K562 (cell line): ENCODE data around the gene MTA1.

Source experiments
- CTBP1 ChIP-seq: fragments of 450-650 bp; IDR thresholded peaks from 2 replicates; pipeline ENCODE4 v1.6.1; 2016; ENCODE audit warnings: borderline replicate concordance
- ETS2 ChIP-seq: IDR thresholded peaks from 2 replicates; pipeline ENCODE4 v1.6.1; 2016; ENCODE audit warnings: borderline replicate concordance, missing genetic modification characterization, mild to moderate bottlenecking, moderate library complexity, missing compliant biosample characterization; ENCODE audit not compliant: poor library complexity, severe bottlenecking
- EWSR1 ChIP-seq: fragments of 450-650 bp; IDR thresholded peaks from 2 replicates; pipeline ENCODE4 v1.6.1; 2018; ENCODE audit warnings: borderline replicate concordance, mild to moderate bottlenecking, low read depth, moderate library complexity; ENCODE audit not compliant: partially characterized antibody
- HDAC2 ChIP-seq: fragments of 450-650 bp; IDR thresholded peaks from 2 replicates; pipeline ENCODE4 v1.6.1; 2016; ENCODE audit warnings: mild to moderate bottlenecking
- PHF20 ChIP-seq: fragments of 450-650 bp; IDR thresholded peaks from 2 replicates; pipeline ENCODE4 v1.6.1; 2018; ENCODE audit not compliant: partially characterized antibody
- POLR2A ChIP-seq: fragments of 450-650 bp; conservative IDR thresholded peaks from 2 replicates; pipeline ENCODE4 v1.6.1; 2016
- POLR2AphosphoS5 ChIP-seq: IDR thresholded peaks from 2 replicates; pipeline ENCODE4 v1.6.1; 2011; ENCODE audit warnings: mild to moderate bottlenecking, low read depth, low read length, moderate library complexity; ENCODE audit not compliant: control insufficient read depth, insufficient read depth
- TRIM24 ChIP-seq, 2 experiments: fragments of 450-650 bp; IDR thresholded peaks; 2 replicates each; pipeline ENCODE4 v1.6.1; 2016
- ZNF507 ChIP-seq: conservative IDR thresholded peaks from 2 replicates; pipeline ENCODE4 v1.6.1; 2017; ENCODE audit warnings: missing genetic modification characterization, missing compliant biosample characterization
- TF ChIP-seq, protein P1 (sequence below): sonication (generic); formaldehyde crosslinking; IDR thresholded peaks from 2 replicates; pipeline ENCODE4 v1.9.0; 2022; ENCODE audit warnings: mild to moderate bottlenecking, missing genetic modification reagents
- TF ChIP-seq, protein P2 (sequence below), 3 experiments: IDR thresholded peaks in 2 of 3; conservative IDR thresholded peaks in 1 of 3; 2 replicates each; pipeline ENCODE4 v1.5.1; 2011 to 2012; ENCODE audit warnings: low read length in 3 of 3, mild to moderate bottlenecking in 3 of 3, control low read depth in 2 of 3, improper control_type of control experiment in 1 of 3, inconsistent platforms in 1 of 3, low read depth in 1 of 3, mixed read lengths in 1 of 3, moderate library complexity in 1 of 3; ENCODE audit not compliant: insufficient read depth in 2 of 3

DNA sequence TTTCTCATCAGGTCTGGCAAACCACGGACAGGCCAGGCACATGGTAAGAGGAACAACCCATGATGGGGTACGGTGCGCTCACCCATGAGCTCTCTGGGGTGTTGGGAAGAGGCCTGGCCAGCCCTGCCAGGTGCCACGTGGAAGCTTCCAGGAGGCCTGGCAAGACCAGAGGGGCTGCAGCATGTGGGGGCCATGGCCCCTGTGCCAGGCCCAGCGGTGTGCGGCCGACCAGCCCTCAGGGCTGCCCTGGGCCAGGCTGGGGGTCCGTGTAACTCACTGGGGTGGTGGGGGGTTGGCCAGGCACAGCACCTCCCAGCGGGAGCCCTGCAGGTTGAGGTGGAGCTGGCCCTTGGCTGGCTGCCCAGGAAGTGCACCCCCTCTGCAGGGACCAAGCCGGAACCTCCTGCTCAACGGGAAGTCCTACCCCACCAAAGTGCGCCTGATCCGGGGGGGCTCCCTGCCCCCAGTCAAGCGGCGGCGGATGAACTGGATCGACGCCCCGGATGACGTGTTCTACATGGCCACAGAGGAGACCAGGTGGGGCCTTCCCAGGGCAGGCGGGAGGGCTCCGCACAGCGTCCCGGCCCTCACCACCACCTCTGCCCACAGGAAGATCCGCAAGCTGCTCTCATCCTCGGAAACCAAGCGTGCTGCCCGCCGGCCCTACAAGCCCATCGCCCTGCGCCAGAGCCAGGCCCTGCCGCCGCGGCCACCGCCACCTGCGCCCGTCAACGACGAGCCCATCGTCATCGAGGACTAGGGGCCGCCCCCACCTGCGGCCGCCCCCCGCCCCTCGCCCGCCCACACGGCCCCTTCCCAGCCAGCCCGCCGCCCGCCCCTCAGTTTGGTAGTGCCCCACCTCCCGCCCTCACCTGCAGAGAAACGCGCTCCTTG, 50.1 kb downstream of the MTA1 start:
- TF ChIP-seq, protein P1, sequence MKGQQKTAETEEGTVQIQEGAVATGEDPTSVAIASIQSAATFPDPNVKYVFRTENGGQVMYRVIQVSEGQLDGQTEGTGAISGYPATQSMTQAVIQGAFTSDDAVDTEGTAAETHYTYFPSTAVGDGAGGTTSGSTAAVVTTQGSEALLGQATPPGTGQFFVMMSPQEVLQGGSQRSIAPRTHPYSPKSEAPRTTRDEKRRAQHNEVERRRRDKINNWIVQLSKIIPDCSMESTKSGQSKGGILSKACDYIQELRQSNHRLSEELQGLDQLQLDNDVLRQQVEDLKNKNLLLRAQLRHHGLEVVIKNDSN (CRISPR knock-in tag): no peak
- TF ChIP-seq HDAC2 (no peak), POLR2A (no peak), ZNF507 (no peak), PHF20 (no peak), TRIM24 (IDR thresholded peaks at IDR 0.05) (no peak), EWSR1 (no peak), POLR2AphosphoS5 (no peak), ETS2 (tag) (no peak), CTBP1 (no peak)
- TF ChIP-seq, protein P2, sequence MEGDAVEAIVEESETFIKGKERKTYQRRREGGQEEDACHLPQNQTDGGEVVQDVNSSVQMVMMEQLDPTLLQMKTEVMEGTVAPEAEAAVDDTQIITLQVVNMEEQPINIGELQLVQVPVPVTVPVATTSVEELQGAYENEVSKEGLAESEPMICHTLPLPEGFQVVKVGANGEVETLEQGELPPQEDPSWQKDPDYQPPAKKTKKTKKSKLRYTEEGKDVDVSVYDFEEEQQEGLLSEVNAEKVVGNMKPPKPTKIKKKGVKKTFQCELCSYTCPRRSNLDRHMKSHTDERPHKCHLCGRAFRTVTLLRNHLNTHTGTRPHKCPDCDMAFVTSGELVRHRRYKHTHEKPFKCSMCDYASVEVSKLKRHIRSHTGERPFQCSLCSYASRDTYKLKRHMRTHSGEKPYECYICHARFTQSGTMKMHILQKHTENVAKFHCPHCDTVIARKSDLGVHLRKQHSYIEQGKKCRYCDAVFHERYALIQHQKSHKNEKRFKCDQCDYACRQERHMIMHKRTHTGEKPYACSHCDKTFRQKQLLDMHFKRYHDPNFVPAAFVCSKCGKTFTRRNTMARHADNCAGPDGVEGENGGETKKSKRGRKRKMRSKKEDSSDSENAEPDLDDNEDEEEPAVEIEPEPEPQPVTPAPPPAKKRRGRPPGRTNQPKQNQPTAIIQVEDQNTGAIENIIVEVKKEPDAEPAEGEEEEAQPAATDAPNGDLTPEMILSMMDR (IDR thresholded peaks at IDR 0.05 in 2 of 3, conservative IDR thresholded peaks at IDR 0.05 in 1 of 3; ENCODE audit: insufficient read depth in 2 of 3, low read depth in 1 of 3, low read length in 3 of 3): no peak
